Stromal cell of bone marrow (primary cell): Measurements from ENCODE around the gene ISX.
"Not testable (repeated sequence)": the region's sequence is repeated elsewhere in the genome, so short reads cannot be mapped to it uniquely, and the experiment has no call there.

Experiments used
- DNase-seq: peaks from one replicate; pipeline ENCODE4 v3.0.0-alpha.2; 2012; ENCODE audit warnings: low read depth

Gene ISX

DNA sequence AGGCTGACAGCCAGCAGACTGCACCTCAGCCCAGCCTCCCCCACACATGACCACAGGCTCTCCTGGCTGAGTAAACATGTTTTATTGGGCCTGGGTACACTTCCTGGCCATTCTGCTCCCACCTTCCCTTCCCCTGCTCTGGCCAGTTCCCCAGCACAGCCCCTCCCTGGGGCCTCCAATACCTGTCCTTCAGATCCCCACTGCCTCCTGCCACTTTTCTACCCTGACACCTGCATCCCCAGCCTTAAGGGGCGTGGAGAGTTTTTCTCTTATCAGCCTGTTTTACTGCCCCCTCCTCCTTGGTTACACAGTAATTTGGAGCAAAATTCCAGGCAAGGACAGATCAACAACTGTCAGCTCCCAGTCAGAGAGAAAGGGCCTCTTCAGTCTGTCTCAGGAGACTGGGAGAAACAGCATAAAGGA, at the start of gene ISX:
Gene ISX (plus strand): TSS at position 363 of the 423 bp plus-strand sequence. CDS start 930 bp downstream, outside the sequence.
- DNase-seq = no peak

DNA sequence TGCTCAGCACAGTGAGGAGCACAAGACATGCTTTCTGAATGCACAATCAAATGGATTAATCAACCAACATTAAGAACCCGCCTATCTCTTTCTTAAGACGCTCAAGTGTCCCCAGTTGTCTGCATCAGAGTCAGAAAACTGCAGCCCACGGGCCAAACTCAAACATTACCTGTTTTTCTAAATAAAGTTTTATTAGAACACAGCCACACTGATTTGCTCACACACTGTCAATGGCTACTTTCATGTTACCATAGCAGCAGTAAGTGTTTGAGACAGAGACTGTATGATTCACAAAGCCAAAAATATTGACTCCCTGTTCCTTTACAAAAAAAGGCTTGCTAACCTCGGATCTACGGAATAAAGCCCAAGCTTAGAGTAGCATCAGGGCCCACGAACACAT, 49.0 kb upstream of the ISX start:
- no peak for DNase-seq

- DNase-seq = no peak
These were observed 47.0 kb upstream of the ISX start for GRCh38 chr22:35018995-35019394.

- no peak for DNase-seq
These were observed 45.4 kb upstream of the ISX start for GRCh38 chr22:35020517-35020916.

GRCh38 chr22:35021161-35021560, 44.8 kb upstream of the ISX start:
- DNase-seq = no peak

- no peak for DNase-seq
These were observed 43.7 kb upstream of the ISX start for GRCh38 chr22:35022291-35022690.

DNA sequence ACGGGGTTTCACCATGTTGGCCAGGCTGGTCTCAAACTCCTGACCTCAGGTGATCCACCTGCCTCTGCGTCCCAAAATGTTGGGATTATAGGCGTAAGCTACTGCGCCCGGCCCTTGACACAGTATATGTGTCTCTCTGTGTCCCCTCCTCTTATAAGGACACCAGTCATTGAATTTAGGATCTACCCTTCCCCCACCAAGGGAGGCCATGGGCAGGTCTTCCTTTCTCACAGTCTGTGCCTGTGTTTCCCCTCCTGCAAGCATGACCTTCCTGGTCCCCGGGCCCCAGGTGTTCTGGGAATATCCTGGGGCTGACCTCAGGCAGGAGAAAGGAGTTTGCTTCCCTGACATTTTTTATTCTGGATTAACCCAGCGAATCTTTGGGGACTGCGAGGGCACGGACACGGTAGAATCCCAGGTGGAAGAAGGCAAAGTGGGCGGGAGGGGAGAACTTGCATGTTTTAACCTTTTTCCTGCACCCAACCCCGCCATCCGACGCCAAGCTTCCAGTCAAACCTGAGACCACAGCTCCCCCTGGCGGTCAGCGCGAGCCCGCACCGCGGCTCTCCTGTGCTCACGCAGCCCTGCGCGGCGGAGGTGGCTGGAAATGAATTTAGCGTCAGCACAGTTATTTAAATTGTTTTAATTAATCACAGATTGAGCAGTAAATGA, 42.1 kb upstream of the ISX start:
- DNase-seq = peak; percentile 9

GRCh38 chr22:35024364-35024692, 41.6 kb upstream of the ISX start:
- no peak for DNase-seq

DNA sequence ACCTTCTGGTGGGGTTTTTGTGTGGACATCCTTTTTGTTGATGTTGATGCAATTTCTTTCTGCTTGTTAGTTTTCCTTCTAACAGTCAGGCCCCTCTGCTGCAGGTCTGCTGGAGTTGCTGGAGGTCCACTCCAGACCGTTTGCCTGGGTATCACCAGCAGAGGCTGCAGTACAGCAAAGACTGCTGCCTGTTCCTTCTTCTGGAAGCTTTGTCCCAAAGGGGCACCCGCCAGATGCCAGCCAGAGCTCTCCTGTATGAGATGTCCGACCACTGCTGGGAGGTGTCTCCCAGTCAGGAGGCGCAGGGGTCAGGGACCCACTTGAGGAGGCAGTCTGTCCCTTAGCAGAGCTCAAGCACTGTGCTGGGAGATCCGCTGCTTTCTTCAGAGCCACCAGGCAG, 35.8 kb upstream of the ISX start:
- not testable (repeated sequence) for DNase-seq

DNA sequence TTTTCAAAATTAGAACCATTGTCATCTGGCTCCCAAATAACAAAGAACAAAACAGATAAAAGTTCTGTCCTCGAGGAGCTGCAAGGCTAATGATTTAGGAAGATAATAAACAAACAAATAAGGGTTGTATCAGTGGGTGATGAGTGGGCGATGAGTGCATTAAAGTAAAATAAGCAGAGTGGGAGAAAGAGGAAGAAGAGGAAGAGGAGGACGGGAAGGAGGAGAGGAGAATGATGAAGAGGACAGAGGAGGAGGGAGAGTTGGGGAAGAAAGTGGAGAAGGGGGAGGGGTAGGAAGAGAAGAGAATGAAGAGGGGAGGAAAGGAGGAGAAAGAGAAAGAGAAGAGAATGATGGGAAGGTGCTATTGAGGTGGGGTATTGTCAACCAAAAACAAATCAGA, 33.4 kb upstream of the ISX start:
- DNase-seq = no peak

- no peak for DNase-seq
These were observed 32.2 kb upstream of the ISX start for GRCh38 chr22:35033635-35034296.

DNA sequence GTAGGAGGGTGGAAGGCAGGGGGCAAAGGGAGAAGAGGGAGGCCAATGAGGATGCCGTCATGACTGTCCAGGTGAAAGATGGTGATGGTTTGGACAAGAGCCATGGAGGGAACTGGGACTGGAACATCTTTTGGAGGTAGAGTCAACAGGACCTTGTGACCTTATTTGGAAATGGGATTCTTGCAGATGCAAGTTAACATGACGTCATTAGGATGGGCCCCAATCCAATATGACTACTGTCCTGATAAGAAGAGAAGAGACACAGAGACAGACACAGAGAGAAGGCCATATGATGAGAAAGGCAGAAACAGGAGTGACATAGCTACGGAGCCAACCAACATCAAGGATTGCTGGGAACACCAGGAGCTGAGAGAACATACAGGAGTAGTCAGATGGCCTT, 31.0 kb upstream of the ISX start:
- no peak for DNase-seq

DNA sequence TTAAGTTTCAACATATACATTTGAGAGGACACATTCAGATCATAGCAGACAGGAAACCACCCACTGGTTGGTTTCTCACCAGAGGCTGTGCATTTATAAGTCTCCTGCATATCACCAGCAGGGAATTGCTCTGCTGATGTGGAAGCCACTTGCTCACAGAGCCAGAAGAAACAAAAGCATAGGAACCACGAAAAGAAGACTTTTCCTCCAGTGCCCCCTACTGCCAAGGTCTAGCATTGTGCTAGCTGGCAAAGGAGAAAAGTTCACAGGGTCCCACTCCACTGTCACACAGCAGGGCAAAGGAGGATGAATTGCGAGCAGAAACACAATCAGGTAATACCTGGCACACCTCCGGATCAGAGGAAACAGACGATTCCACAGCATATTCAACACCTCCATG, 28.9 kb upstream of the ISX start:
- no peak for DNase-seq

GRCh38 chr22:35039625-35040024, 26.3 kb upstream of the ISX start:
- DNase-seq = no peak

GRCh38 chr22:35043252-35043933, 22.6 kb upstream of the ISX start:
- DNase-seq = no peak

GRCh38 chr22:35043934-35044319, 22.0 kb upstream of the ISX start:
- no peak for DNase-seq

DNA sequence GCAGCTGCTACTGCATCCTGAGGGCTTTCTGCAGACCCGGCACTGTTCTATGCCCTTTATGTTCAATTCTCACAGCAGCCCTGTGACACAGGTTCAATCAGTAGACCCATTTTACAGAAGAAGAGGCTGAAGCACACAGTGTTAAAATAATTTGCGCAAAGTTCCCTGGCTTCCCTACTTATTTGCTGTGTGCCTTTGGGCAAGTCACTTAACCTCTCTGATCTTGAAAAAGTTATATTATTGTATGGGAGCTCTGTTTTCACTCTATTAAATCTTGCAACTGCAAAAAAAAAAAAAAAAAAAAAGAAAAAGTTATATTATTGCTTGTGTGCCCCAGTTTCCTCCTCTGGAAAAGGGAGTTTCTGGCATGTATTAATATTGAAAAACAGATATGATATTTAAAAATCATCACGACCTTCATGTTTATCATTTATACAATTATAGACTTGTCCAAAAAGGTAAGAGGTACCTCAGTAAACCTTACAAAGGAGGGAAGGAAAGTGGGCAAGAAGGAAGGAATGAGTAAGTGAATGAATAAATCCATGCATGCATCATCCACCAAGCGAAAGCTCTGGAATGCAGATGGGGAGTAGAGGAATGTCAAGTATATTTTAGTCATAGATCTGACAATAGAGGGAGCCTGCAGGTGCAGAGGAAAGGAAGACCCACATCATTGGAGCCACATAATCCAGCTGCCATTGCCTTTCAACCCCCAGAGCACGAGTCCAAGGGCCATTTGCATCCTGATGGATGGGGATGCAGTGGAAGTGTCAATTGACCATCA, 21.2 kb upstream of the ISX start:
- no peak for DNase-seq

DNA sequence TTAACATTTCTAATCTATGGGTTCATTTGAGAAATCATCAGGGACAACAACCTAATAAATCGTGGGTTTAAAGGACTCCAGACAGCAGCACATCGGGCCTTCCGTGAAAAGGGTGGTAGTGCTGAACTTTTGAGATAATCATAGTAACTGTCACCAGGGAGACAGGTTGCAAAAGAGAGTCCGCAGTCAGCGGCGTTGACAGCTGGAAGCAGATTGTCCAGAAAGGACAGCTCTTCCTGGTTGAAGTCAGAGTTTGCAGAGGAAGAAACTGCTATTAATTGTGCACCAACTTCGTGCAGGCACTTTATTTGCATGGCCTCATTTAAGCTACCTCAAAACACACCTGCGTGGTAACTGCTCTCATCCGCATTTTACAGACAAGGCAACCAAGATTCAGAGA, 20.5 kb upstream of the ISX start:
- DNase-seq = no peak

DNA sequence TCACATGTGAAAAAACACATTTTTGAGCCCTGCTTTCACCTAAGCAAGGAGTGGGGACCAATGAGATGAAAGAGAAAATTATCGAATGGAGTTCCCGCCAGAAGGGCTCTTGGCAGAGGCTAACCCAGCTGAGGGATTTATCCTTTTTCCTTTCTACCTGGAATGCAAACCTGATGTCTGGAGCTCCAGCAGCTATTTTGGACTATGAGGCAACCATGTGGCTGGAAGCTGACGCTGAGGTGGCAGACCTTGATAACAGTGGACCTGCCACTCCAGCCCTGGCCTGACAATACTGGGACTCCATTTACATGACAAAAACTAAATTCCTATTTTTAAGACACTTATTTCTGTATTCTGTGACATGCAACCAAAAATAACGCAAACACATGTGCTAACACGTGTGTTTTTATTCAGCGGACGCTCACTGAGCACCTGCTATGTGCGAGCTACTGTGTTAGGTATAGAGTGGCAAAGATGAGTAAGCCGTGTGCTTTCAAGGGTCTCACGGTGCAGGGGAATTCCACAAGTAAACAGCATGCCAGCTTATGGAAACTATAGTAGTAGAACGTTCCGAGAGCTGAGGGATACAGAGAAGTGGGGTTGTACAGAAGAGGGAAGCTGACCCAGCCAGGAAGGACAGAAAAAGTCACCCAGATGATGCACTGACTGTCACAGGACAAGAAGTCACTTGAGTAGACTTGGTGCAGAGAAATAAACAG, 19.1 kb upstream of the ISX start:
- no peak for DNase-seq

DNA sequence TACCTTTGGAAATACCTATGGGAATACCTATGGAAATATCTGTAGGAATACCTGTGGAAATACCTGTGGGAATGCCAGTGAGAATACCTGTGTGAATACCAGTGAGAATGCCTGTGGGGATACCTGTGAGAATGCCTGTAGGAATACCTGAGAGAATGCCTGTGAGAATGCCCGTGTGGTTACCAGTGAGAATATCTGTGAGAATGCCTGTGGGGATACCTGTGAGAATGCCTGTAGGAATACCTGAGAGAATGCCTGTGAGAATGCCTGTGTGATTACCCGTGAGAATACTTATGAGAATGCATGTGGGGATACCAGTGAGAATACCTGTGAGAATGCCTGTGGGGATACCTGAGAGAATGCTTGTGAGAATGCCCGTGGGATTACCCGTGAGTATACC, 15.9 kb upstream of the ISX start:
- DNase-seq = not testable (repeated sequence)

DNA sequence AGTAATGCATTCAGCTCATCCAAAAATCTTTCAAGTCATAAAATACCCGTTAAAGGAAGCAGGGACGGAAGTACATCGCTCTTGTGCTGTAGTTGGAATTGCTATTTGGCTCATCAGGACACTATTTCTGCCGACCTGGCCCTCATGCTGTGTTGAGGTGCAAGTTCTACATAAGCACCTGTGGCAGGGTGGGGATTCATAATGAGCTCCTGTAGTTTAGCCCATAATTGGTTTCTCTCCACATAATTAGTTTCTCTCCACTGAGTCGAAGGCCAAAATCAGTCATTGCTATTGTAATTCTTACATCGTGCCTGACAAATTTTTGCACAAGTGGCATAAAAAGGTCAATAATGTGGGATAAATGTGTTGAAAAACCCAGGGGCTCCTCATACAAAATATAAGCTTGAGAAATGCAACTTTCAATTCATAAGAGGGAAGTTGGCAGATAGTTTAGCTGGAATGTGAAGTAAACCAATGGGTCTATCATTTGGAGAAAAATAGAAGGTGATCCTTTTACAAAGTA, 14.9 kb upstream of the ISX start:
- DNase-seq = no peak

DNA sequence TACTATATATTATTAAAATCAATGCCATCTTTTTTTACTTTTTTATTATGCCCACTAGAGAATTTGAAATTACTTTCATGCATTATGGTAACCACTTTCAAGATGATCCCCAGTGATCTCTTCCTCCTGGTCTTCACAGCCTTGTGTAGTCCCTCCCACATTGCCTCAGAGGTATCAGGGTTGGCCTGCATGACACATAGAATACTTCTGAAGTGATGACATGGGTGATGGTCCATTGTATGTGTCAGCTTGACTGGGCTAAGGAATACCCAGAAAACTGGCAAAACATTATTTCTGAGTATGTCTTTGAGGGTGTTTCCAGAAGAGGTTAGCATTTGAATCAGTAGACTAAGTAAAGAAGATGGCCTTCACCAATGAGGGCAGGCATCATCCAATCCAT, 14.2 kb upstream of the ISX start:
- DNase-seq = no peak
